OCI-M2 (cell line): ENCODE results near the gene KCNJ12.
"Not testable (repeated sequence)": the region's sequence is repeated elsewhere in the genome, so short reads cannot be mapped to it uniquely, and the experiment has no call there.

Source experiments
- DNase-seq: peaks from one replicate; lab custom pipeline; 2025; ENCODE audit not compliant: unreplicated experiment; lab: John Stamatoyannopoulos, UW

Gene KCNJ12

DNA sequence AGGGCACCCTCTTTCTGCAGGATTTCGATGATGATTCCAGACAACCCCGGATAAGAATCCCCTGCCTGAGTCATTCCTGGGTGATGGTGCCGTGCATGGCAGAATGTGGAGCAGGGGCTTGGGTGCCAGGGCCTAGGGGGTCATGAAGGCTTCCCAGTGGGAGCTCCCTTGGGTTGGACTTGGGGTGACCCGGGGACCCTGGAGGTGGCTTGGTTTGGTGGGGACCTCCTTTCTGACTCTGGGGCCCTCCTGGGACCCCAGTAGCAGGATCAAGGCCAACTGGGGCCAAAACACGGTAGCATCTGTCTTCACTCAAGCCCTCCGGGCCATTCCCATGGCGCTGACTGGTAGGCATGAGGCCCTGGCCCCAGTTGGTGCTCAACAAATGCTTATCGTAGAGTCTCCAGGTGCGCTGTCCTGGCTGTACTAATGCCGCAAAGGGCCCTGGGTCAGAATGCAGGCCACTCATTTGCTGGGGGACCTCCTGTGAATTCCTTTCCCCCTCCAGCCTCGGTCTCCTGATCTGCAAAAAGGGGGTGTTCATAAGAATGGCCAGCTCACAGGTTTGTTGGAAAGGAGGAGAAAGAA lies 44.4 kb downstream of the KCNJ12 start:
- not testable (repeated sequence) for DNase-seq

DNA sequence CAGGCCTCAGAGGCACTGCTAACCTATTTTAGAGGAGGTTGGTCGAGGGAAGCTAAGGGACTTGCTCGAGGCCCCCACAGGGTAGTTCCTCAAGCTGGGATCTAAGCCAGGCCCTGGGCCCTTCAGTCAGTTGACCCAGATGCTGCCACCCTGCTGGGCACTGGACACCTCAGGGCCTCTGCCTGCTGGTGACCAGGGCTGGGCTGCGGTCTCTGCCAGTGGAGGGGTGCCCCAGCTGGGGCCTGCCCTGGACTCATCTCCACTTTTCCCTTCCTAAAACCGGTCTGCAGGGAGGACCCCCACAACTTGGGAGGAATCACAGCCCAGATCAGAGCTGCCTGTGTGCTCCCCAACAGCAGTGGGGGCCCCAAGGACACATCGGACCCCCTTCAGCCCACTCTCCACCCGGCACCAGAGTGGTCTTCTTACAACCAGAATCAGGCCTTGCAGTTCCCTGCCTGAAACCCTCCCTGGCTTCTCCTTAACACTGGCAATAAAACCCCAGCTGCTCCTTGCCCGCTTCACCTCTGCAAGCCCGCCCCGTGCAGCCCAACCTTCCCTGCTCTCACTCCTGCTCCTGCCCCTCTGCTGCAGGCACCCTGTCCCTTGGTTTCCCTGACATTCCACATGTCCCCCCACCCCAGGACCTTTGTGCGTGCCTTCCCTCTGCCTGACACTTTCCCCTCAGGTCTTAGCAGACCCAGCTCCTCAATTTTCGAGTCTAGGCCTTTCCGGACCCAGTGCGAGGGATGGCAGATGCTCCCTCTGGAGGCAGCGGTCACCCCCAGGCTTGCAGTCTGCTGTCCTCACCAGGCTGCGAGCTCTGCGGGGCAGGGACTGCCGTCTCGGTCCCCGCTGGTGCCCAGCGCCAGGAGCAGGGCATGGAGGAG lies 45.5 kb downstream of the KCNJ12 start:
- DNase-seq: not testable (repeated sequence)

DNA sequence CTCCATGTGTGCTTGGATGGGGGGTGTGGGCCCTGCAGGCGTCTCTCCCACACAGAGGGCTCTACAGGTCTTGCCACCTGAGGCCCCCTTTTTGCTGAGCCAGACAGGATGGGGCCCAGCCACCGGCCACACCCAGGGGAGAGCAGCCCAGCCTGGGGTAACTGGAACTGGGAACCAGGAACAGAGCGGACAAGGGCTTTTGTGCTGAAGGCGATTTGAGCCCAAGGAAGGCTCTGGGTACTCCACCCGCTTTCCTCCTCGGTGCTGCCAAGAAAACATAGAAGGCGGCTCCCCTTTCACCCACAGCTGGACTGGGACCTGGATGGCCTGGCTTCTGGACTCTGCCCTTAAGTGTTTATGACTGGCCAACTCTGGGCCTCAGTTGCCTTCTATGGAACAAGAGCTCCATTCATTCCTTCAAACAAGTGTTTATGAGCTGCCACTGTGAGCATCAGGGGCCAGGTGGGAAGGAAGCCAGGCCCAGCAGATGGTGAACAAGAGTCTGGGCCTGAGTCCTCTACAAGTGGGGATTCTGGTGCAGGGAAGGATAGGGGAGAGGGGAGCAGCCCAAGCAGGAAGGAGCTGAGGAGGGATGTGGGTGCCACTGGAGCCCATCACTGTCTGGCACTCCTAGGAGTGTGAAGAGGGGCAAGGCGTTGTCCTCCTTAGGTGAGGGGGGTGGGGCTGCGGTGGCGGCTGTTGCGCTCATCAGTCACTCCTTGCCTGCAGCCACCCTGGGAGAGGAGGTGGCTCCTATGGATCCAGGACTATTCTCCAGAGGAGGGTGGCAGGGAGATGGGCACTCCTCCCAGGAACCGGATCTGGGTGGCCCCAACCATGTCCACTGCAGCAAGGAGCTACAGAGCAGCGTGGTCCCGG lies 46.4 kb downstream of the KCNJ12 start:
- DNase-seq: not testable (repeated sequence)

DNA sequence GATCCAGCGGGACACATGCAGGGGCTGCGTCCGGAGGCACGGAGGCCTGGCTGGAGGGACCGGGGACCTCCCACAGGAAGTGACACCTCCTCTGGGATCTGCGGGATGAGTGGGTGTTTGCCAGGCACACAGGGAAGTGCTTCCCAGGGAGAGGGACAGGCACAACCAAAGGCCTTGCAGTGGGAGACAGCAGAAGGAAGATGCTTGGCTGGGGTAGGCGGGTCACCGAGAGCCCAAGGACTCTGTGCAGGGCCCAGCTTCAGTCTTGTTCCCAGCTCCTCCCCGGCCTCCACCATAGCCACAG lies 47.0 kb downstream of the KCNJ12 start:
- not testable (repeated sequence) for DNase-seq

DNA sequence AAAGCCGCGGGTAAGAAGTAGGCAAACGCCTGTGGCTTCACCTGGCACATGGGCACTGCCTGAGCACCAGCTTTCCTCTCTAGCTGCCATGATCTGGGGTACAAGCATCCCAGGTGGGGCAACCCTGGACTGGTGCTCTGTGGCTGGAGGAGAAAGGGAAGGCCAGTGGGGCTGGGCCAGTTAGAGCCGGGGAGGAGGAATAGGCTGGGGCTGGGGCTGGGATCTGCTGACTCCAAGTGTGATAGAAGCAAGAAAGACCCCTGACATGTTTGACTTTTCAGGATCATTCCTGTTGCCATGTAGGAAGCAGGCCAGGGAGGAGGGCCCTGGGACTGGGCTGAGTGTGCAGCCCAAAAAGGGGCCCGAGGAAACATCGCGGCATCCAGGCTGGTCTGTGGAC lies 48.5 kb downstream of the KCNJ12 start:
- not testable (repeated sequence) for DNase-seq

DNA sequence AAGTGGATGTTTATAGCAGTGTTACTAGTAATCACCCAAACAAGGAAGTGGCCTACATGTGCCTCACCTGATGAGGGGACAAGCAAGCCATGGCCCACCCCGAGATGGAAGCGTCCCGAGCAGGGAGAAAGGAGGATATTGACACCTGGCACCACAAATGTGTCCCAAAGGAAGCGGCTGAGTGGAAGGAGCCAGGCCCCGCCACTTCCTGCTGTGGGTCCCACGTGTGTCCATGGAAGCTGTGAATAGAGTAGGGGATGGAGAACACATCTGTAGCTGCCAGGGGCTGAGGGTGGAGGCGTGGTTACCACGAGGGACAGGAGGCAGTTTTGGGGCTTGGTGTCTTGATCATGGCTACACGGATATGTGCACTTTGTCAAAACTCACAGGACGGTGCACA lies 49.2 kb downstream of the KCNJ12 start:
- DNase-seq: no peak

DNA sequence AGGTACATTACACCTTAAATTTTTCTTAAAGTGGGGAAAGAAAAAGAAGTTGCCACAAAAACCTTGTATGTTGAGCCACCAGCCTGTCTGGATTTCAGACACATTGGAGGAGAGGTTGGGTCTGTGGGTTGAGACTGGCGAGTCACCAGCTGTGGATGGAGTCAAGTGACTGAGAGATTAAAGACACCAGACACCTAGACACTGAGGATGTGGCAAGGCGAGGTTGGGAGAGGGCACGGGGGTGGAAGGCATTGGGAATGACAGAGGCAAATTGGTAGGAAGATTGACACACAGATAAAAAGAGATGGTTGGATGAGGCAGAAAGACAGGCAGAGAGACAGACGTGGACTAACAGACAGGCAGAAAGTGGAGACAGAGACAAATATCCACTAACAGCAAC lies 49.6 kb downstream of the KCNJ12 start:
- DNase-seq: no peak

DNA sequence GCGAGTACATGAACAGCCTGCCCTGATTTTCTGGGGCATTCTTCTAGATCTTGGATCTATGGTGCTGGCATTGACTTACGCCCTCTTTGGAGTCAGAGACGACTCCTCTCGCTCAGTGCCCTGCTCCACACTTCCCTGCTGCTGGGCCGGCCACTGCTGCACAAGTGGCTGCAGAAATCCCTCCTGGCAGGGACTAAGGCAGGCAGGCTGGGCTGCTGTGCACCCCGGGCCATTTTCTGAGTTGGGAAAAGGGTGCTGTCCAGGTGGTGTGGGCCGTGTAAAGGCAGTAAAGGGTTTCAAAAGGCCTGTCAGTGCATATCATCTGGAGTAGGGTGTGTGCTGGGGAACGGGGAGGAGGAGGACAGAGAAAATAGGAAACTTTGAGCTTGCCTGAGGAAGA lies 50.1 kb downstream of the KCNJ12 start:
- DNase-seq: not testable (repeated sequence)

DNA sequence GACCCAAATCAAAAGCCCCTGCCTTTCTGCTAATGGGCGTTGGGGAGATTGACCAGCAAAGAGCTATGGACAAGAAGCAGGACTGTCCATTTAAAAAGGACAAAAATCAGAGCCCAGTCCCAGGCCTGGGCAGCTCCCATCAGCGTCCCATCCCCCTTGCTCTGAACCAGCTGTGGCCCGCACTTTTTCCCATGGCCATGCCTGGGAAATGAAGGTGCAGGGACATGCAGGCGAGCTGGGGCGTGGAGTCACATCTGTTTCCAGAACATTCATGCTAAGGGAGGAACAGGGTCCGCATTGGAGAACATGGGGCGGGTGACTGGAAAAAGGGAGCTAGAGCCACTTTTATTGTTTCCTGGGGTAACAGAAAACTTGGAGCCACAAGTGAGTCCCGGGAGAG lies 50.7 kb downstream of the KCNJ12 start:
- not testable (repeated sequence) for DNase-seq

DNA sequence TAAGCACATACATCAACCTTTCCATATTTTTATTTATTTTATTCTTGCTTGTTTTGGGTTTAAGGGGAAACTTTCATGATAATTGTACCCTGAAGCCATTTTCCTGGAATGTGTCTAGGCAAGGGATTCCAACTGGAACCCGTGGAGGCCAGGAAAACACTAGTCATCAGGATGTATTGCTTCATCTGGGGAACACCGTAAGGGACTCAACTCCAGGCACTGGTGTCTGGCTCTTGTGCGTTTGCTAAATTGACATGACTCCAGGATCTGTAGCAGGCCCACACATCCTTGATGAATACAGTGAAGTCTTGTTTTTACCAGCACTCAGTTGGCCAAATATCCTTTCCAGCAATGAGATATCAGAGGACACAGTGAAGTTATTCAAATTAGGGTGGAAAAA lies 51.6 kb downstream of the KCNJ12 start:
- not testable (repeated sequence) for DNase-seq

DNA sequence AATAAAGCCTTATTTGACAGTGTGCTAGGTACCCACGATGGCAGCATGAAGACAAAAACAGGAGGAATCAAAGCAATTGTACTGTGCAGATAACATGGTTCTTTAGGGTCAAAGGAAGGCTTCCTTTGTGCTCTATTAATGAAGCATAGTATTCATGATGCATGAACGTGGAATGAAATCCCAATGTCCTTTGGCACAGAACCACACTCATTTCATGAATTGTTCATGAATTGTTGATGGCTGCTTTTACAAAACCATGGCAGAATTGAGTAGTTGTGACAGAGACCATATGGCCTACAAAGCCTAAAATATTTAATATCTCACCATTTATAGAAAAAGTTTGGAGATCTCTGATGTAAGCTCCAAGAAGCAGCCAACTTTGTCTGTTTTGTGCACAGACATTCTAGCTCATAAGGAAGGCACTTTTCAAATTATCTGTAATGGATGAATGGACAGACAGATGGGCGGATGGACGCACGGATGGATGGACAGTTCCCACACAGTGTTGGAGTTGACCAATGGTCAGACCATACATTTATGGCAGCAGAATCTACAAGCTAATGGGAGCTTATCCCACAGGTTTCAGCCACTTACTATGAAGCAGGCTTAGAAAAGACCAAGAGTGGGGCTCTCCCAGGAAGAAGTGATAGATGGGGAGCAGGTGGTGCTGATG lies 52.7 kb downstream of the KCNJ12 start:
- not testable (repeated sequence) for DNase-seq

DNA sequence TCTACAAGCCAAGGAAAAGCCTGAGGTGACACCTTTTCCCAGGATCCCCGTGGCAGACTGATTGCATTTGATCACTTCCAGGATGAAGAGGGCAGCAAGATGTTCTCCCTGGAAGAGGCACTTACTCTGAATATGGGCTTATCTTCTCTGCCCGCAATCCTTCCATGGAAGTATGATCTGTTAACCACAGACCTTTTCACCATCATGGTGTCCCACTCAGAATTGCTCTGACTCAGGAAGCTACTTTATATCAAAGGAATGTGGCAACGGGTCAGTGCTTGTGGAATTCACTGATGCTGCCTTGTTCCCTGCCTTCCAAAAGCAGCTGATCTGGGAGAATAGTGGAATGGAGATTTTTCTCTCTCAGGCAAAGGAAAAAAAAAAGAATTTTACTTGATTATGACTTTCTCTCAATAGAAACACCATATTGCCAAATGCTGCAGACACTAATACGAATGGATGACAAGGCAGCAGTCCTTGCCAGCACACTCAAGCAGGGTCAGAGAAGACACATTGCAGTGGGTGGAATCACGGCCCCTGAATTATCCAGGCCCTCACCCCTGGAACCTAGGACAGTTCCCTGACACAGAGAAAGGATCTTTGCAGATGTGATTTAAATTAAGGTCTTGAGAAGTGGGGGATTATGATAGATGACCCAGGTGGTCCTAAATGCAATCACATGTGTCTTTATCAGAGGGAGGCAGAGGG lies 53.9 kb downstream of the KCNJ12 start:
- DNase-seq: not testable (repeated sequence)

DNA sequence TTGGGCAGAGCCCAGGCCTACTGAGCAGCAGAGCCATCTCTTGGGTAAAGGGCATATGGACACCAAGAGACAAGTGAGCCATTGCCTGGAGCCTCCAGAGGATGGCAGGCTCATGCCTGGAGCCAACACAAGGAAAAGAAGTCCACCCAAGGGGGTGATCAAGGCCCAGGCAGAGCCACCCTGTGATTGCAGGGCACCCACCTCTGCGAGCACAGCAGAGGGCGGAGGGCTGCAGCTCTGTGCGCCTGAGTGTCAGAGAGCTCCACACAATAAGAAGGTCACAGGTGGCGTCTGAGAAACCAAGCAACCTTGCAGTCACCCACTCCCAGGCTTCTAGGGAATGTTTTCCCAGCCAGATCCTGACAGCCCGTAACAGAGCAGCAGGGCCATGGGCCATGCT lies 57.8 kb downstream of the KCNJ12 start:
- DNase-seq: not testable (repeated sequence)

DNA sequence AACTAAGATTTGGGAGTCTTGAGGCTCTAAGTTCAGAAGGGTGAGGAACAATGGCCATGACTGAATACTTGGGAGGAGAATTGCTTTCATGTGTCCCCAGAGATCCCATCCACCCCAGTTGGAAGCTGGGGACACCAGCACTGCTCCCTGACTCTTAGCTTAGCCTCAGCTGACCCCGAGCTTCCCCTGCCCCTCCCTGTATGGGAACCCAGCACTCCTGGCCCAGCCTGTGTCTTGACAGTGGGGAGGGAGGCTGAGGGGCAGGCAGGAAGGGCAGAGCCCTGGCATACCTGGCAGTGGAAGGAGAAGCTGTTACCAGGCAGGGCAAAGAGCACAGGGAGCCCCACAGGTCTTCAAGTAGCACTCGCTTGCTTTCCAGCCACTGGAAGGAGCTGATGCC lies 58.8 kb downstream of the KCNJ12 start:
- DNase-seq: not testable (repeated sequence)

DNA sequence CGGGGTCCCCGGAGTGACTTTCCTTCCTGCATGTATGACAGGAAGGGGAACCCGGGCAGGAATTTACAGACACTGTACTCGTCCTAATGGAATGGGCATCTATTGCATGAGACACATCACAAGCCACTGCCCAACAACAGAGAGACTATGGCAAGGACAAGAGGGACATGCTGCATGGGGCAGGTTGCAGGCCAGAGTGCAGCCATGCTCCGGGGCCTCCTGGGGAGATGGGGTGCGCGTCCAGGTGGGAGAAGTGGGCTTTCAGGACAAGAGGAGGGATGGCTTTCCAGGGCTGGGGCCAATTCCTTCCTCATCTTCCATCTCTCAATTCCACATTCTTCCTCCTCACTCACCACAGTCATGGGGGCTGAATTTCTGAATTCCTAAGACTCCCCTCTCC lies 60.3 kb downstream of the KCNJ12 start:
- not testable (repeated sequence) for DNase-seq

DNA sequence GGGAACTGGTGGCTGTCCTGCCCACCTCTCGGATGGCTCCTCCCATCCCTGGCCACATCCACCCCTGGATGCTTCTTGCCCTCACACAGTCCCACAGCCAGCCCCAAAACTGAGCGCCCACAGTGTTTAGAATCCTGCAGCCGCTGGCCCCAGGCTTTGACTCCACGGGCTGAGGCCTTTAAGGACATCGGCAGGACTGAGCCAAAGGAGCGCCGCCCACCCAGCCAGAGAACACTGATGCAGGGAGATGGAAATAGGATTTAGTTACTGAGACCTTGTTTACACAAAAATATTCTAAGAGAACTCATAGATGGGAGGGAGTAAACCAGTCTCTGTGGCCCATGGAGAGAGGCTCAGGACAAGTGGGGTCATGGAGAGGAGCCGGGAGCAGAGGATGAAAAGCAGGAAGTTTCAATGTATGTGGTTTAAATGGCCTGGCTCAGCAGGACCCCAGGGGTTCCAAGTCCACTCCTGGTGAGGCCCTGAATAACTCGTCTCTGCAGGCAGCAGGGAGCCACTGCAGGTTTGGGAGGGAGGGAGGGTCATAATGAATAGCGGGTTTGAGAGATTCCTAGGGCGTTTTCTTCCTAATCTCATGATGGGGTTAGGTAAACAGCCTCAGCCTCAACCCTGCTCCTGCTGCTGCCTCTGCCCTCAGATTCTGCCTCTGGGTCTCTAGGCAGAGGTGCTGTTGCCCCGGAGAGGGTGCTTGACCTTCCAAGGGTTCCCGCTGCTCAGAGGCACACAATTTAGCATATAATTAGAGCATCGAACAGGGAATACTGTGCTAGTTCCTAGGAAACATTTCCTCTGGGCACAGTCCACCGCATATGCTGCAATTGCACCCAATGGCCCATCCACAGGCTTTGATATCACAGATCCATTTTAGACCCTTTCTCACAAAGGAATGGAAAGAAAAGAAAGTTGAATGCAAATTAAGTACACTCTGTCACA lies 61.0 kb downstream of the KCNJ12 start:
- DNase-seq: not testable (repeated sequence)

DNA sequence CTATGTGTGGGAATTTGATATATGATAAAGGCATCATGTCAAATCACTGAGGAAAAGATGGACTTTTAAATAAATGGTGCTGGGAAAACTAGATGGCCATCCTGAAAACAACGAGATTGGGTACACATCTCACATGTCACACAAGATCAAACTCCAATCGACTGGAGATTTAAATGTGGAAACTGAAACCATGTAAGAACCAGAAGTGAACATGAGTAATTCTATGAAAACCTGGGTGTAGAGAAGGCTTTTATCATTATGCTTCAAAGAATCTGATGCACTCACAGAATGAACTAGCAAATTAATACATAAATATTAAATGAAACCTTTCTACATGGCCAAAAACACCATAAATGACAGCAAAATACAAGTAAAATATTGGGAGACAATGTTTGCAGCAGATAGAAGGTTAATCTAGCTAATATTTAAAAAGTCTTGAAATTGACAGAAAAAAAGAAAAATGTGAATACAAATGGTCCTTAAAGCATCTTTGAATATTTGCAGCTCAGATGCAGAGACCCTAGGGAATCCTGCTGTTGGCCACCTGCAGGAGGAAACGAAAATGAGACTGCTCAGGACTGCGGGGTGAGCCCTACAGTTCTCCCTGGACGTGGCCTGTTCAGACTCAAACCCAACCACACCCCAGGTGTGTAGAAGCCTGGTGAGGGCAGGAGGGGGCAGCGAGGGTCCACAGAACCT lies 62.3 kb downstream of the KCNJ12 start:
- not testable (repeated sequence) for DNase-seq

DNA sequence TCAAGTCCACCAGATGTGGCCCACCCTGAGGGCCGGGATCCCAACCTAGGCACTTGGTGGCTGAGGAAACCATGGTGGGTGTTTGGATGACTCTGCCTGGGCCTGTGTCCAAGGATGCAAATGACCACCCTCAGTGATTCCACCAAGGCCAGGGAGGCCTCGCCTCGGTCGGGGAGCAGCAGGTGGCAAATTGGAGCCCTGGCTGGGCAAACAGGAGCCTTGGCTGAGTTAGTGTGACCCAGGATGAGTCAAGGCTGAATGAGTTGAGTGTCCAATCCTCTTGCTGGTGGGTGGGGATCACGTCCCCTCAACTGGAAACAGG lies 62.8 kb downstream of the KCNJ12 start:
- DNase-seq: not testable (repeated sequence)

DNA sequence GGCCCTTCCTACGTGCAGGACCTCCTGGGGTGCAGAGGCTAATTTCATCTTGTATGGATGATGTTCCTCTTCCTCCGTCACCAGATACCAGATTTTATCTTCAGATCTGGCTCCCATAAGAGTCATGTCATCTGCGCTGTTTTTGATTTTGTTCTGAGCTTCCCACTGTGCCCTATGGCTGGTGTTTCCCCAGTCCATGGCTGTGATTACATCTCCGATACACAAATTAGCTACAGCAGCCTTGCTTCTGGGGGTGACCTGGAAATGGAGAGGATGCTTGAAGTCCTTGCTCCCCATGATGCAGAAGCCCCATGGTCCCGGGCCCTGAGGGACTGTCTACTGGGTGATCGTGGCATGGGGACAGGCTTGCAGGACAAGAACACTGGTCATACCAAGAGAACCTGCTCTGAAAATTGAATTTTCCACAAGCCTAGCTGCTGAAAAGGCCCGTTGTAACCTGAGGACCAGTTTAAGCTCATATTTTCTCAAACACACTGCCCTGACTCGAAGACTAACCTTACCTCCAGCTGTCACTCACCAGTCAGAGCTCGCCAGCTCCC lies 69.0 kb downstream of the KCNJ12 start:
- DNase-seq: no peak
